ENCODE data around the gene MBOAT1.

DNA sequence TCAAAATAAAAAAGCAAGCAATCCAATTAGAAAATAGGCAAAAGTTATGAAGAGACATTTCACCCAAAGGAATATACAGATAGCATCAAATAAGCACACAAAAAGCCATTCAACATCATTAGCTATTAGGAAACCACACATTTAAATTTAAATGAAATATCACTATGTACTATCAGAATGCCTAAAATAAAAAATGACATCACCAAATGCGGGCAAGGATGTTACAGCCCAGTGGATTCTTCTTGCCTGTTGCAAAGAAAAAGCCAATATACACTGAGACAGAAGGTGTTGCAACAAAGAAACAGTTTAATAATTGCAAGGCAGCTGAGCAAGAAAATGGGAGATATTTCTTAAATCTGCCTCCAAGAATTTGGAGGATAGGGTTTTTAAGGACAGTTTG, 31.0 kb upstream of the MBOAT1 start:
- TF ChIP-seq, protein P1, sequence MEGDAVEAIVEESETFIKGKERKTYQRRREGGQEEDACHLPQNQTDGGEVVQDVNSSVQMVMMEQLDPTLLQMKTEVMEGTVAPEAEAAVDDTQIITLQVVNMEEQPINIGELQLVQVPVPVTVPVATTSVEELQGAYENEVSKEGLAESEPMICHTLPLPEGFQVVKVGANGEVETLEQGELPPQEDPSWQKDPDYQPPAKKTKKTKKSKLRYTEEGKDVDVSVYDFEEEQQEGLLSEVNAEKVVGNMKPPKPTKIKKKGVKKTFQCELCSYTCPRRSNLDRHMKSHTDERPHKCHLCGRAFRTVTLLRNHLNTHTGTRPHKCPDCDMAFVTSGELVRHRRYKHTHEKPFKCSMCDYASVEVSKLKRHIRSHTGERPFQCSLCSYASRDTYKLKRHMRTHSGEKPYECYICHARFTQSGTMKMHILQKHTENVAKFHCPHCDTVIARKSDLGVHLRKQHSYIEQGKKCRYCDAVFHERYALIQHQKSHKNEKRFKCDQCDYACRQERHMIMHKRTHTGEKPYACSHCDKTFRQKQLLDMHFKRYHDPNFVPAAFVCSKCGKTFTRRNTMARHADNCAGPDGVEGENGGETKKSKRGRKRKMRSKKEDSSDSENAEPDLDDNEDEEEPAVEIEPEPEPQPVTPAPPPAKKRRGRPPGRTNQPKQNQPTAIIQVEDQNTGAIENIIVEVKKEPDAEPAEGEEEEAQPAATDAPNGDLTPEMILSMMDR (IDR thresholded peaks at IDR 0.05), result no peak
- TF ChIP-seq POLR2A (IDR thresholded peaks at IDR 0.05), result no peak
